Vagina (tissue), 2 donors: ENCODE results near the gene EIF4E1B.

Source experiments
- POLR2A ChIP-seq, 2 donors: fragments of 450-650 bp; IDR thresholded peaks; one replicate each; pipeline ENCODE4 v1.6.1; 2017; ENCODE audit warnings: antibody characterized with exemption in 2 of 2, mild to moderate bottlenecking in 2 of 2, moderate library complexity in 2 of 2
- POLR2AphosphoS5 ChIP-seq, 2 donors: sonication (generic); formaldehyde crosslinking; IDR thresholded peaks; one replicate each; pipeline ENCODE4 v1.9.0; 2017; ENCODE audit warnings: antibody characterized with exemption in 2 of 2, mild to moderate bottlenecking in 2 of 2, low read depth in 1 of 2; ENCODE audit not compliant: insufficient read depth in 1 of 2
- TF ChIP-seq, protein P1 (sequence below), 3 experiments: fragments of 450-650 bp in 2 of 3; fragments of 200-600 bp in 1 of 3; sonication (generic) in 1 of 3; IDR thresholded peaks; one replicate each; pipeline ENCODE4 v1.5.1; 2017 to 2019; ENCODE audit warnings: antibody characterized with exemption in 3 of 3, mild to moderate bottlenecking in 2 of 3, moderate library complexity in 2 of 3

DNA sequence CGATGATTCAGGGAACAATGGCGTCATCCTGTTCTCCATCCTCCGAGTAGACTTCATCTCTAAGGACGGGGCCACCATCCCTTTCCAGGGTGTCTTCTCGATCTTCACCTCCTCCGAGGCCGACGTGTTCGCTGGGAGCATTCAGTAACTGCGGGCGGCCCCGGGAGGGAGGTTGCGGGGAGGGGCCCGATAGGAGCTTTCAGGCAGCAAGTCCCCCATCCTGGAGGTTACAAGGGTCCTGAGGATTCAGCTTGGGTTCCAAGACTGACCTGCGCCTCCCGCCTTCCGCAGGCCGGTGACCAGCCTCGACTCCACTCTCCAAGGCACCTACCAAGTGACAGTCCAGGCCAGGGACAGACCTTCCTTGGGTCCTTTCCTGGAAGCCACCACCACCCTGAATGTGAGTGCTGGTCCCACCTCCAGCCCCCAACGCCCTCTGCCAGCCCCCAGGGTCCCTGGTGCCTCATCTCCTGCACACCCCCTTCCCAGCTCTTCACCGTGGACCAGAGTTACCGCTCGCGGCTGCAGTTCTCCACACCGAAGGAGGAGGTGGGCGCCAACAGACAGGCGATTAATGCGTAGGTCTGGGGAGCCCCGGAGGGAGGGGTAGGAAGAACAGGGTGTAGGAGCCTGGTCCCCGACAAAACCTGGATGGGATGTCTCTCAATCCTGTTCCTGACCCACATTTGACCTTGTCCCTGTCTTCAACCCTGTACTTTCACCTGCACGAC, 41.3 kb upstream of the EIF4E1B start:
- TF ChIP-seq, protein P1, sequence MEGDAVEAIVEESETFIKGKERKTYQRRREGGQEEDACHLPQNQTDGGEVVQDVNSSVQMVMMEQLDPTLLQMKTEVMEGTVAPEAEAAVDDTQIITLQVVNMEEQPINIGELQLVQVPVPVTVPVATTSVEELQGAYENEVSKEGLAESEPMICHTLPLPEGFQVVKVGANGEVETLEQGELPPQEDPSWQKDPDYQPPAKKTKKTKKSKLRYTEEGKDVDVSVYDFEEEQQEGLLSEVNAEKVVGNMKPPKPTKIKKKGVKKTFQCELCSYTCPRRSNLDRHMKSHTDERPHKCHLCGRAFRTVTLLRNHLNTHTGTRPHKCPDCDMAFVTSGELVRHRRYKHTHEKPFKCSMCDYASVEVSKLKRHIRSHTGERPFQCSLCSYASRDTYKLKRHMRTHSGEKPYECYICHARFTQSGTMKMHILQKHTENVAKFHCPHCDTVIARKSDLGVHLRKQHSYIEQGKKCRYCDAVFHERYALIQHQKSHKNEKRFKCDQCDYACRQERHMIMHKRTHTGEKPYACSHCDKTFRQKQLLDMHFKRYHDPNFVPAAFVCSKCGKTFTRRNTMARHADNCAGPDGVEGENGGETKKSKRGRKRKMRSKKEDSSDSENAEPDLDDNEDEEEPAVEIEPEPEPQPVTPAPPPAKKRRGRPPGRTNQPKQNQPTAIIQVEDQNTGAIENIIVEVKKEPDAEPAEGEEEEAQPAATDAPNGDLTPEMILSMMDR (IDR thresholded peaks at IDR 0.05): no peak
- TF ChIP-seq POLR2AphosphoS5 (IDR thresholded peaks at IDR 0.05; ENCODE audit: insufficient read depth in 1 of 2, low read depth in 1 of 2) (no peak), POLR2A (IDR thresholded peaks at IDR 0.05) (no peak)
